Lower leg skin (tissue), 4 donors: Measurements from ENCODE around the gene MAB21L3. TPM values are rescaled to one million over a fixed set of nuclear protein-coding genes. Genes with fewer than 3 reads are reported as not detected.

Experiments used
- DNase-seq, 2 donors: peaks; one replicate each; pipeline ENCODE4 v3.0.0-alpha.2; 2019; ENCODE audit warnings: low spot score in 2 of 2
- H3K4me3 ChIP-seq: fragments of 200-600 bp; sonication (generic); 2 replicates; pipeline ENCODE4 v1.5.1; 2017; ENCODE audit warnings: mild to moderate bottlenecking, low read depth; ENCODE audit not compliant: poor library complexity, severe bottlenecking
- CTCF ChIP-seq, 3 donors: fragments of 450-650 bp; IDR thresholded peaks; one replicate each; pipeline ENCODE4 v1.5.1; 2016; ENCODE audit warnings: antibody characterized with exemption in 3 of 3, mild to moderate bottlenecking in 3 of 3, moderate library complexity in 2 of 3
- POLR2A ChIP-seq, 2 donors: fragments of 450-650 bp; IDR thresholded peaks; one replicate each; pipeline ENCODE4 v1.6.1; 2016 to 2017; ENCODE audit warnings: antibody characterized with exemption in 2 of 2, mild to moderate bottlenecking in 1 of 2, moderate library complexity in 1 of 2
- WGBS, 2 donors: methylation state at CpG; one replicate each; pipeline ENCODE4 v1.1.5; 2018; 5-methylcytosine and 5-hydroxymethylcytosine counted together
- intact Hi-C: fragments of 100-400 bp; cut with DNase I; formaldehyde crosslinking; loops from one replicate; pipeline ENCODE4 v1.15.0; 2023; ENCODE audit warnings: low total_unique reads
- total RNA-seq, 4 donors: library from RNA; depleted of rRNA; stranded (reverse); fragments of >200 nt; gene quantifications; one replicate each; pipeline ENCODE4 v1.1.0, GENCODE V29; 2016

MAB21L3 gene
- total RNA-seq, 4 donors from 2014 or later = 17.7 to 27.1 (median 23.4) TPM

GRCh38 chr1:116151739-116152576, 40.8 kb downstream of the MAB21L3 start:
- peak in 1 of 2 donors; percentile 93 for DNase-seq
- 12 to 25% methylated on average over 15 to 30 of the region's 46 CpGs for WGBS, 2 donors
- intact Hi-C loops = loop anchor here (5.0 kb wide), 1 partner anchor 330 kb away; no protein-coding TSS in a partner anchor

GRCh38 chr1:116152577-116152943, 41.4 kb downstream of the MAB21L3 start:
- peak in 1 of 2 donors; percentile 4 for DNase-seq
- WGBS, 2 donors = 65 to 67% methylated on average over 4 of the region's 4 CpGs
- H3K4me3 ChIP-seq = no peak overlapping the region
- TF ChIP-seq POLR2A (IDR thresholded peaks at IDR 0.05) (no peak), CTCF (IDR thresholded peaks at IDR 0.05) (no peak)
- intact Hi-C loops = loop anchor here (5.0 kb wide), 1 partner anchor 330 kb away; no protein-coding TSS in a partner anchor

More at GRCh38 chr1:116151739-116152576, 40.8 kb downstream of the MAB21L3 start:
- TF ChIP-seq POLR2A (IDR thresholded peaks at IDR 0.05) (no peak), CTCF (IDR thresholded peaks at IDR 0.05) (peak in 1 of 3 donors; percentile 62)
- no peak overlapping the region for H3K4me3 ChIP-seq

GRCh38 chr1:116152950-116153691, 41.9 kb downstream of the MAB21L3 start:
- DNase-seq = peak in 1 of 2 donors; percentile 6
- H3K4me3 ChIP-seq = no peak overlapping the region
- TF ChIP-seq CTCF (IDR thresholded peaks at IDR 0.05) (peak in 1 of 3 donors; percentile 12), POLR2A (IDR thresholded peaks at IDR 0.05) (no peak)
- WGBS, 2 donors = 96 to 97% methylated on average over 4 of the region's 4 CpGs
- intact Hi-C loops = loop anchor here (5.0 kb wide), 1 partner anchor 329 kb away; no protein-coding TSS in a partner anchor

GRCh38 chr1:116153692-116154031, 42.5 kb downstream of the MAB21L3 start:
- TF ChIP-seq POLR2A (IDR thresholded peaks at IDR 0.05) = no peak
- TF ChIP-seq CTCF (IDR thresholded peaks at IDR 0.05) = no peak
- intact Hi-C loops = loop anchor here (5.0 kb wide), 1 partner anchor 329 kb away; no protein-coding TSS in a partner anchor

GRCh38 chr1:116154536-116154935, 43.3 kb downstream of the MAB21L3 start:
- no peak overlapping the region for H3K4me3 ChIP-seq
- WGBS, 2 donors = 90 to 94% methylated on average over 4 of the region's 4 CpGs
- intact Hi-C loops = loop anchor here (5.0 kb wide), 1 partner anchor 328 kb away; no protein-coding TSS in a partner anchor
- DNase-seq = no peak
- no peak for TF ChIP-seq POLR2A (IDR thresholded peaks at IDR 0.05)
- TF ChIP-seq CTCF (IDR thresholded peaks at IDR 0.05) = no peak

More at GRCh38 chr1:116153692-116154031, 42.5 kb downstream of the MAB21L3 start:
- H3K4me3 ChIP-seq = no peak overlapping the region
- DNase-seq = no peak
